Keratinocyte (primary cell): ENCODE results near the gene ITIH6. TPM values are rescaled to one million over a fixed set of nuclear protein-coding genes. Genes with fewer than 3 reads are reported as not detected.

ENCODE experiments used
- DNase-seq: peaks from one replicate; pipeline ENCODE4 v3.0.0-alpha.2; 2011; ENCODE audit warnings: low read depth, missing footprints, low spot score
- FAIRE-seq: peaks from 2 replicates; lab custom pipeline; 2011; peaks lifted over from hg19 to GRCh38; lab: Jason Lieb, UNC
- H2AFZ ChIP-seq: 2 replicates; pipeline ENCODE4 v1.6.0; 2012; ENCODE audit warnings: low read length, control low read depth, inconsistent platforms; ENCODE audit not compliant: control insufficient read depth
- H3K27ac ChIP-seq: 2 replicates; pipeline ENCODE4 v1.5.1; 2011; ENCODE audit warnings: low read length; ENCODE audit not compliant: control insufficient read depth, insufficient read depth
- H3K27me3 ChIP-seq: 3 replicates; pipeline ENCODE4 v1.6.0; 2011; ENCODE audit warnings: low read length; ENCODE audit not compliant: control insufficient read depth, insufficient read depth; ENCODE audit errors: extremely low read depth
- H3K36me3 ChIP-seq, 2 experiments: 2 replicates in 1 of 2; 3 replicates in 1 of 2; pipeline ENCODE4 v1.5.1; 2011; ENCODE audit warnings: low read length in 2 of 2, mild to moderate bottlenecking in 1 of 2; ENCODE audit not compliant: control insufficient read depth in 2 of 2, insufficient read depth in 2 of 2; ENCODE audit errors: extremely low read depth in 1 of 2
- H3K4me1 ChIP-seq: 3 replicates; pipeline ENCODE4 v1.5.1; 2011; ENCODE audit warnings: low read length; ENCODE audit not compliant: control insufficient read depth, insufficient read depth; ENCODE audit errors: extremely low read depth
- H3K4me2 ChIP-seq: 3 replicates; pipeline ENCODE4 v1.6.0; 2011; ENCODE audit warnings: low read depth, low read length; ENCODE audit not compliant: control insufficient read depth, insufficient read depth; ENCODE audit errors: extremely low read depth
- H3K4me3 ChIP-seq, 3 experiments: fragments of 200-600 bp in 1 of 3; sonication (generic) in 1 of 3; 2 replicates in 2 of 3; 3 replicates in 1 of 3; pipeline ENCODE4 v1.5.1; 2011 to 2016; ENCODE audit warnings: low read length in 3 of 3, mild to moderate bottlenecking in 3 of 3, control low read depth in 2 of 3, inconsistent platforms in 1 of 3, low read depth in 1 of 3, mixed read lengths in 1 of 3, mixed run types in 1 of 3, moderate library complexity in 1 of 3; ENCODE audit not compliant: control insufficient read depth in 2 of 3, insufficient read depth in 2 of 3; ENCODE audit errors: extremely low read depth in 1 of 3
- H3K79me2 ChIP-seq: 2 replicates; pipeline ENCODE4 v1.6.0; 2012; ENCODE audit warnings: low read length; ENCODE audit not compliant: control insufficient read depth, insufficient read depth
- H3K9ac ChIP-seq: 3 replicates; pipeline ENCODE4 v1.6.0; 2011; ENCODE audit warnings: low read length; ENCODE audit not compliant: control insufficient read depth, insufficient read depth; ENCODE audit errors: extremely low read depth
- H3K9me1 ChIP-seq: 3 replicates; pipeline ENCODE4 v1.6.0; 2011; ENCODE audit warnings: low read length; ENCODE audit not compliant: control insufficient read depth, insufficient read depth; ENCODE audit errors: extremely low read depth
- H3K9me3 ChIP-seq: 2 replicates; pipeline ENCODE4 v1.5.1; 2012; ENCODE audit warnings: low read depth, low read length; ENCODE audit not compliant: control insufficient read depth
- H4K20me1 ChIP-seq: 3 replicates; pipeline ENCODE4 v1.6.0; 2011; ENCODE audit warnings: low read length; ENCODE audit not compliant: control insufficient read depth, insufficient read depth; ENCODE audit errors: extremely low read depth
- CTCF ChIP-seq, 3 experiments: IDR thresholded peaks in 1 of 3; conservative IDR thresholded peaks in 1 of 3; optimal IDR thresholded peaks in 1 of 3; 2 replicates in 2 of 3; 3 replicates in 1 of 3; pipeline versions ENCODE3 to v1.5.1; 2011; ENCODE audit warnings: low read length in 3 of 3, mild to moderate bottlenecking in 3 of 3, moderate library complexity in 2 of 3, control low read depth in 1 of 3, inconsistent platforms in 1 of 3; ENCODE audit not compliant: insufficient read depth in 2 of 3; ENCODE audit errors: extremely low read depth in 1 of 3
- EZH2 ChIP-seq: IDR thresholded peaks from one replicate; pipeline ENCODE4 v1.6.1; 2012; ENCODE audit warnings: inconsistent platforms, mild to moderate bottlenecking, low read length, moderate library complexity
- dilution Hi-C: fragments of 300-500 bp; cut with MboI; formaldehyde crosslinking; loops from one replicate; pipeline ENCODE4 v1.7.0; 2020; ENCODE audit warnings: low sequenced_read_pairs; ENCODE audit not compliant: extremely low pct_ligation_motif_present
- polyA plus RNA-seq, 5 experiments: library from polyadenylated mRNA; depleted of rRNA in 3 of 5; stranded (reverse) in 3 of 5; stranded (forward) in 1 of 5; unstranded in 1 of 5; fragments of >200 nt; gene quantifications; 1 replicate in 1 of 5; 2 replicates in 3 of 5; 3 replicates in 1 of 5; pipeline versions ENCODE4 v1.2.1 to v1.2.3, GENCODE V29; 2011 to 2012; ENCODE audit warnings: missing spikeins in 2 of 5, low read depth in 1 of 5, low replicate concordance in 1 of 5
- small RNA-seq, 3 experiments: library from RNA; depleted of rRNA; stranded (forward); fragments of <200 nt; gene quantifications; one replicate each; pipeline ENCODE3, GENCODE V24; 2012; ENCODE audit warnings: low read depth in 3 of 3, low replicate concordance in 1 of 3; ENCODE audit not compliant: insufficient read length in 3 of 3

Gene ITIH6
- polyA plus RNA-seq, 1 donor (not counting 4 experiments of a cell fraction or from before 2014, with no cell fraction given) = not detected

- Histone ChIP-seq H3K27ac (no peak overlapping the region), H4K20me1 (no peaks in the 10 kb centered on the region), H3K4me3 (no peak overlapping the region), H3K9ac (no peak overlapping the region), H3K4me1 (peaks cover 8% of the 10 kb centered on the region), H3K79me2 (no peaks in the 10 kb centered on the region), H3K4me2 (no peak overlapping the region), H3K27me3 (no peaks in the 10 kb centered on the region), H3K9me1 (no peaks in the 10 kb centered on the region), H3K36me3 (no peaks in the 10 kb centered on the region), H2AFZ (no peak overlapping the region), H3K9me3 (no peaks in the 10 kb centered on the region)
- DNase-seq (no peak), FAIRE-seq (no peak)
- dilution Hi-C loops = no loop called here
- TF ChIP-seq EZH2 = no peak
- no peak for TF ChIP-seq CTCF (optimal IDR thresholded peaks at IDR 0.05 in 1 of 3, IDR thresholded peaks at IDR 0.05 in 1 of 3, conservative IDR thresholded peaks at IDR 0.05 in 1 of 3; ENCODE audit: extremely low read depth in 1 of 3, insufficient read depth in 2 of 3, low read length in 3 of 3)
Observed at GRCh38 chrX:54710920-54711319, 87.1 kb downstream of the ITIH6 start.

GRCh38 chrX:54708404-54708803 lies 89.7 kb downstream of the ITIH6 start:
- Histone ChIP-seq H3K4me1 (no peaks in the 10 kb centered on the region), H3K9me1 (no peaks in the 10 kb centered on the region), H4K20me1 (no peaks in the 10 kb centered on the region), H3K27ac (no peak overlapping the region), H3K9ac (no peak overlapping the region), H3K36me3 (no peaks in the 10 kb centered on the region), H3K9me3 (no peaks in the 10 kb centered on the region), H3K27me3 (no peaks in the 10 kb centered on the region), H2AFZ (no peak overlapping the region), H3K79me2 (no peaks in the 10 kb centered on the region), H3K4me2 (no peak overlapping the region), H3K4me3 (no peak overlapping the region)
- TF ChIP-seq CTCF (optimal IDR thresholded peaks at IDR 0.05 in 1 of 3, IDR thresholded peaks at IDR 0.05 in 1 of 3, conservative IDR thresholded peaks at IDR 0.05 in 1 of 3; ENCODE audit: extremely low read depth in 1 of 3, insufficient read depth in 2 of 3, low read length in 3 of 3) = no peak
- TF ChIP-seq EZH2 = no peak
- dilution Hi-C loops = no loop called here
- FAIRE-seq (no peak), DNase-seq (no peak)

Small RNA genes lying within 50 kb of the gene (small RNA-seq; reads per million reads assigned to genes)
- gene AL049732.1 (0 reads per million in 3 experiments), gene SNORA11 (0.75 to 2.3 (median 1.7) reads per million in 3 experiments)

Other genes starting within 250 kb of the ITIH6 start
- gene MAGED2, start 9.5 kb upstream of the ITIH6 start, polyA plus RNA-seq = 77.5 to 116 TPM (median 85.9 TPM) in 3 replicates
- gene TRO, start 122.6 kb upstream of the ITIH6 start, polyA plus RNA-seq = 0.71 to 1.5 TPM (median 0.79 TPM) in 3 replicates
- 0.23 to 0.41 TPM (median 0.33 TPM) in 3 replicates for gene PFKFB1, start 195.9 kb upstream of the ITIH6 start, polyA plus RNA-seq
- gene APEX2, start 202.1 kb upstream of the ITIH6 start, polyA plus RNA-seq = 28.0 to 29.0 TPM (median 28.9 TPM) in 3 replicates
- gene ALAS2, start 232.7 kb upstream of the ITIH6 start, polyA plus RNA-seq = not detected in 3 replicates